Stimulated activated naive CD8-positive, alpha-beta T cell treated with anti-CD3 and anti-CD28 coated beads, Interleukin-15, amount 100 ng/mL, for 72 hours (primary cell): ENCODE data around the gene CEACAM21.

Experiments
- ATAC-seq: fragments of 150-1000 bp; cut with Tn5 transposase; 2 replicates; pipeline ENCODE4 v1.10.0; 2021; ENCODE audit warnings: mild to moderate bottlenecking, moderate library complexity
- DNase-seq, 2 donors: peaks; one replicate each; pipeline ENCODE4 v3.0.0; 2021 to 2022
- H3K27ac Mint-ChIP-seq, 2 donors: one replicate each; pipeline ENCODE4 v1.8.0; 2022; ENCODE audit warnings: mild to moderate bottlenecking in 2 of 2, mixed read lengths in 2 of 2, moderate library complexity in 2 of 2
- H3K27me3 Mint-ChIP-seq: one replicate; pipeline ENCODE4 v1.8.0; 2022; ENCODE audit warnings: mixed read lengths
- H3K4me1 Mint-ChIP-seq: one replicate; pipeline ENCODE4 v1.8.0; 2022; ENCODE audit warnings: mild to moderate bottlenecking, mixed read lengths
- H3K4me3 Mint-ChIP-seq, 2 donors: one replicate each; pipeline ENCODE4 v1.8.0; 2022; ENCODE audit warnings: mild to moderate bottlenecking in 2 of 2, mixed read lengths in 2 of 2, moderate library complexity in 1 of 2
- H3K9me3 Mint-ChIP-seq, 2 donors: one replicate each; pipeline ENCODE4 v1.8.0; 2022; ENCODE audit warnings: mixed read lengths in 2 of 2

The CEACAM21 gene

GRCh38 chr19:41612483-41612882 lies 36.5 kb downstream of the CEACAM21 start:
- ATAC-seq (no peak), DNase-seq (no peak)
- peaks cover 56% of the 10 kb centered on the region for H3K27me3 Mint-ChIP-seq
- no peaks in the 10 kb centered on the region for H3K4me1 Mint-ChIP-seq
- H3K27ac Mint-ChIP-seq, result no peak overlapping the region
- no peaks in the 10 kb centered on the region for H3K9me3 Mint-ChIP-seq
- H3K4me3 Mint-ChIP-seq, result no peak overlapping the region

- Mint-ChIP-seq H3K27ac (no peak overlapping the region), H3K4me1 (no peaks in the 10 kb centered on the region), H3K27me3 (peaks cover 47% of the 10 kb centered on the region), H3K9me3 (no peaks in the 10 kb centered on the region), H3K4me3 (no peak overlapping the region)
- no peak for DNase-seq
- ATAC-seq, result no peak
These were observed 39.2 kb downstream of the CEACAM21 start for GRCh38 chr19:41615207-41615606.

DNA sequence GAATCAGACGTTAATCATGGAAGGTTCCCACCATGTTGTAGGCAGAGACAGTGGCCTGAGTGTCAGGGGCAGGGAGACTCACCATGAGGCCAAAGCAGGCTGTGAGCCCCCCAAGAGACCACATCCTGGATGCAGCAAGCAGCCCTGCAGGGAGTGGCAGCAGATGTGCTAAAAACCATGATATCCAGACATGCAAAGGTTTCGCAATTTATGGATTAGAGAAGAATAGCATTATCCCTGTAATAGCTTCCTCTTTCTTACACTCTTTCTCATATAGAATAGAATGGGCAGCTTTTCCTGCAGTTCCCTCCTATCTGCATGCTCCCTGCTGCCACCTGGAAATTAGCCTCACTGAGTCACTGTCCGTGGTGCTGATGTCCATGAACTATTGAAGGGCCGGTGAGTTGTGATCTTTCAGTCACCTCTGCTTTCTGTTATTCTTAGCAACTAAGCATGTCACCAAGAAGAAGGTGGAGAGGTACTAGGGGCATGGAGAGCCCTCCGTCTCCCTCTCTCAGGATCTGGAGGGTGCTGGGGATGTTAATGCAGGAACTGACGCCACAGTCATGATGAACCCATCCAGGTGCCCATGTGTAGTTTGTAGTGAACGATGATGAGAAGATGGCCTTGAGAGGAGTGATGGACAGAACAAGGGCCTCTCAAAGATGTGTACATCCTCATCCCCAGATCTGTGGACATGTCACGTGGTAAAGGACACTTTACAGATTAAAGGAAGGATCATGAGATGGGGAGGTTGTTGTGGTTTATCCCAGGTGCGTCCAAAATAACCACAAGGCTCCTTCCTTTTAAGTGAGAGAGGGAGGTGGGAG lies 41.0 kb downstream of the CEACAM21 start:
- Mint-ChIP-seq H3K27ac (no peak overlapping the region), H3K4me1 (no peaks in the 10 kb centered on the region), H3K4me3 (no peak overlapping the region), H3K27me3 (peaks cover 40% of the 10 kb centered on the region), H3K9me3 (no peaks in the 10 kb centered on the region)
- ATAC-seq (no peak), DNase-seq (no peak)

- no peaks in the 10 kb centered on the region for H3K9me3 Mint-ChIP-seq
- no peak overlapping the region for H3K27ac Mint-ChIP-seq
- no peak overlapping the region for H3K4me3 Mint-ChIP-seq
- no peaks in the 10 kb centered on the region for H3K4me1 Mint-ChIP-seq
- ATAC-seq (no peak), DNase-seq (no peak)
- H3K27me3 Mint-ChIP-seq, result peaks cover 44% of the 10 kb centered on the region
These were observed 42.2 kb downstream of the CEACAM21 start for GRCh38 chr19:41617941-41618730.

GRCh38 chr19:41619018-41619556 lies 43.1 kb downstream of the CEACAM21 start:
- Mint-ChIP-seq H3K9me3 (no peaks in the 10 kb centered on the region), H3K27ac (no peak overlapping the region), H3K4me3 (no peak overlapping the region), H3K27me3 (peaks cover 34% of the 10 kb centered on the region), H3K4me1 (no peaks in the 10 kb centered on the region)
- ATAC-seq (no peak), DNase-seq (no peak)

GRCh38 chr19:41620171-41620570 lies 44.2 kb downstream of the CEACAM21 start:
- no peaks in the 10 kb centered on the region for H3K4me1 Mint-ChIP-seq

GRCh38 chr19:41621226-41621625 lies 45.3 kb downstream of the CEACAM21 start:
- no peak overlapping the region for H3K27ac Mint-ChIP-seq
- DNase-seq, result no peak
- H3K4me1 Mint-ChIP-seq, result no peaks in the 10 kb centered on the region
- H3K27me3 Mint-ChIP-seq, result peaks cover 24% of the 10 kb centered on the region
- no peak for ATAC-seq
- H3K9me3 Mint-ChIP-seq, result no peaks in the 10 kb centered on the region
- no peak overlapping the region for H3K4me3 Mint-ChIP-seq

More at GRCh38 chr19:41620171-41620570, 44.2 kb downstream of the CEACAM21 start:
- peaks cover 23% of the 10 kb centered on the region for H3K27me3 Mint-ChIP-seq
- H3K27ac Mint-ChIP-seq, result no peak overlapping the region
- H3K4me3 Mint-ChIP-seq, result no peak overlapping the region
- DNase-seq (no peak), ATAC-seq (no peak)
- H3K9me3 Mint-ChIP-seq, result no peaks in the 10 kb centered on the region

GRCh38 chr19:41621654-41622053 lies 45.7 kb downstream of the CEACAM21 start:
- Mint-ChIP-seq H3K9me3 (no peaks in the 10 kb centered on the region), H3K4me1 (no peaks in the 10 kb centered on the region), H3K27ac (no peak overlapping the region), H3K4me3 (no peak overlapping the region), H3K27me3 (peaks cover 24% of the 10 kb centered on the region)
- no peak for DNase-seq
- ATAC-seq, result no peak

GRCh38 chr19:41623360-41623759 lies 47.4 kb downstream of the CEACAM21 start:
- Mint-ChIP-seq H3K4me3 (no peak overlapping the region), H3K27ac (no peak overlapping the region), H3K27me3 (peaks cover 32% of the 10 kb centered on the region), H3K9me3 (no peaks in the 10 kb centered on the region), H3K4me1 (no peaks in the 10 kb centered on the region)
- DNase-seq, result no peak
- ATAC-seq, result no peak

DNA sequence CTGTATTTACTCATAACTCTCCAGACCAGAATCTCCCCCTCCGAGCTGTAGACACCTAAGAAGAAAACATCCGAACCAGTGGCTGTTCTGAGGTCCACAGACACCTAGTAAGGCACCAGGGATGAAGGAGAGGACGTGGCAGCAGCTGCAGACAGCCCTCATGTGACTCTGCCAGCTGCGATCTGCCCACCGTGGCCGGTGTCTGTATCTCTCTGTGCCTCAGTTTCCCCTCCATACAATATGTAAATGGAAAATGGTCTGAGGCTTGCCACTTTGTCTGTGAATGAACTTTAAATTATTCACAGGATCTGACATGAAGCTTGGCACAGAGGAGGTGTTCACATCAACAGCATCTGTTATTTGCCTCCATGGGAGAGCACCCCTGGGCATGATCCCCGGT lies 48.5 kb downstream of the CEACAM21 start:
- Mint-ChIP-seq H3K4me3 (no peak overlapping the region), H3K27me3 (peaks cover 39% of the 10 kb centered on the region), H3K27ac (no peak overlapping the region), H3K4me1 (no peaks in the 10 kb centered on the region), H3K9me3 (no peaks in the 10 kb centered on the region)
- ATAC-seq (no peak), DNase-seq (no peak)

DNA sequence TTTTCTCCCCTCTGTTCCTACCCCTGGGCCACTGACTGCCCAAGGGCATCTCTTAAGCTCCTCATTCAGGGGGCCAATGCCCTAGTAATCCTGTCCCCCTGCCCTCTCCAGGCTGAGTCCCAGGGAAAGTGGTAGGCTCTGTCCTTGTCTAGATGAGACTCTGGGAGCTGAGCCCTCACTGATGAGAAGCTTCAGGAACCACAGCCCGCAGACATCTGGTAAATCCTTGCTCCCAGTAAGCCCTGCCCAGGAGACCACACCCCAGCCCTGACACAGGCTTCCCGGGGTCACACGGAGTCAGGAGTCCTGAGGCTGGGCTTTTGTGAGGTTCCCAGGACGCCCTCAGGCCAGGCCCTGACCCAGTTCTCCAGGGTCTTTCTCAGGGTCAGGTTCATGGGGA lies 49.0 kb downstream of the CEACAM21 start:
- no peaks in the 10 kb centered on the region for H3K4me1 Mint-ChIP-seq
- ATAC-seq, result no peak
- H3K9me3 Mint-ChIP-seq, result peaks cover 1 to 2% of the 10 kb centered on the region in 2 donors
- no peak overlapping the region for H3K27ac Mint-ChIP-seq
- no peak overlapping the region for H3K4me3 Mint-ChIP-seq
- no peak for DNase-seq
- H3K27me3 Mint-ChIP-seq, result peaks cover 41% of the 10 kb centered on the region

DNA sequence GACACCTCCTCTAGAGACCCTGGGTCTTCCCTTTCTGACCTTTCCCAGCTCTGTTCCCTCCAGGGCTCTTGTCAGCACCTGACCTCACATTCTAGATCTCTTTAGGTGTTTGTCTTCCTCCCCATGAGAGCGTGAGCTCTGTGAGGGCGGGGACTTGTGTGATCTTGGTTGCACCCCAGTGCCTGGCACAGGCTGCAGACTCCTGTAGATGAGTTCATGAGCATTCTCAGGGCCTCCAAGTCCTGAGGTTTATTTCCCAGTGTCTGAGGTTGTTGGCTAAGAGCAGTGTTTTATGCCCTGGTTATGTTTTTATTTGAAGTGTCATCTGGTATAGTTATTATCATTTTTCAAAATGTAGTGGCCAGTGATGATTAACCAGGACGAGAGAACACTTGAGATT lies 50.3 kb downstream of the CEACAM21 start:
- peaks cover 5 to 8% of the 10 kb centered on the region in 2 donors for H3K9me3 Mint-ChIP-seq
- no peak overlapping the region for H3K4me3 Mint-ChIP-seq
- ATAC-seq (no peak), DNase-seq (no peak)
- H3K27ac Mint-ChIP-seq, result no peak overlapping the region
- peaks cover 47% of the 10 kb centered on the region for H3K27me3 Mint-ChIP-seq
- no peaks in the 10 kb centered on the region for H3K4me1 Mint-ChIP-seq

DNA sequence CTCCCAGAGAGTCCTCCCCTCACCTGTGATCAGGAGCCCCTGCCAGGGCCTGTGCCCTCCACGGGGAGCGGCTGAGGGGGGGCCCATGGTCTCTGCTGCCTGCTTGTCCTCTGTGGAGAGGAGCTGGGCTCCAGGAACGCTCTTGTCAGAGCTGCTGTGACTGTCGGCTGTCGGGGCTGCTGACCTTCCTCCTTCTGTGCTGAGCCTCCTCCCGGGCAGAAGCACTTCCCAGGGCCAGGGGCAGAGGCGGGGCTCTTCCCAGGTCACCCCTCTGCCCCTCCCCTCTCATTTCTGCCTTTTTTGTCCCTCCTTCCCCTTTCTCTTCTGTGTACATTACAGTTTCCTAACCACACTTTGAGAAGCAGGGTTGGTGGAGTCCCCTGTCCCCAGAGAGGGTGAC lies 50.9 kb downstream of the CEACAM21 start, which contains the start of gene CEACAM4:
Gene CEACAM4, minus strand, starts transcription at position 198 of the 400 bp plus-strand sequence. Its CDS starts 111 bp downstream, at position 87.
- Mint-ChIP-seq H3K4me1 (no peaks in the 10 kb centered on the region), H3K27ac (peak within 1 kb of the TSS in 1 of 2 donors; percentile 74), H3K4me3 (no peak within 1 kb of the TSS), H3K9me3 (peaks cover 8% of the 10 kb centered on the region in 2 donors), H3K27me3 (peaks cover 47% of the 10 kb centered on the region)
- no peak for DNase-seq
- no peak for ATAC-seq

- no peaks in the 10 kb centered on the region for H3K4me1 Mint-ChIP-seq
- H3K4me3 Mint-ChIP-seq, result no peak overlapping the region
- no peak overlapping the region for H3K27ac Mint-ChIP-seq
- peaks cover 8% of the 10 kb centered on the region in 2 donors for H3K9me3 Mint-ChIP-seq
- ATAC-seq (no peak), DNase-seq (no peak)
- H3K27me3 Mint-ChIP-seq, result peaks cover 42% of the 10 kb centered on the region
These were observed 52.2 kb downstream of the CEACAM21 start for GRCh38 chr19:41627966-41628675.
